Activated CD8-positive, alpha-beta memory T cell treated with anti-CD3 and anti-CD28 coated beads, Interleukin-2, amount 50 U/mL, for 24 hours (primary cell): ENCODE data around the gene SFN.
A peak's percentile ranks its signal among the peaks of the same experiment; 100 is the strongest.
"Not testable (repeated sequence)": the region's sequence is repeated elsewhere in the genome, so short reads cannot be mapped to it uniquely, and the experiment has no call there.

Experiments
- DNase-seq: peaks from one replicate; pipeline ENCODE4 v3.0.0-alpha.2; 2020; ENCODE audit errors: extremely low read depth

The SFN gene

DNA sequence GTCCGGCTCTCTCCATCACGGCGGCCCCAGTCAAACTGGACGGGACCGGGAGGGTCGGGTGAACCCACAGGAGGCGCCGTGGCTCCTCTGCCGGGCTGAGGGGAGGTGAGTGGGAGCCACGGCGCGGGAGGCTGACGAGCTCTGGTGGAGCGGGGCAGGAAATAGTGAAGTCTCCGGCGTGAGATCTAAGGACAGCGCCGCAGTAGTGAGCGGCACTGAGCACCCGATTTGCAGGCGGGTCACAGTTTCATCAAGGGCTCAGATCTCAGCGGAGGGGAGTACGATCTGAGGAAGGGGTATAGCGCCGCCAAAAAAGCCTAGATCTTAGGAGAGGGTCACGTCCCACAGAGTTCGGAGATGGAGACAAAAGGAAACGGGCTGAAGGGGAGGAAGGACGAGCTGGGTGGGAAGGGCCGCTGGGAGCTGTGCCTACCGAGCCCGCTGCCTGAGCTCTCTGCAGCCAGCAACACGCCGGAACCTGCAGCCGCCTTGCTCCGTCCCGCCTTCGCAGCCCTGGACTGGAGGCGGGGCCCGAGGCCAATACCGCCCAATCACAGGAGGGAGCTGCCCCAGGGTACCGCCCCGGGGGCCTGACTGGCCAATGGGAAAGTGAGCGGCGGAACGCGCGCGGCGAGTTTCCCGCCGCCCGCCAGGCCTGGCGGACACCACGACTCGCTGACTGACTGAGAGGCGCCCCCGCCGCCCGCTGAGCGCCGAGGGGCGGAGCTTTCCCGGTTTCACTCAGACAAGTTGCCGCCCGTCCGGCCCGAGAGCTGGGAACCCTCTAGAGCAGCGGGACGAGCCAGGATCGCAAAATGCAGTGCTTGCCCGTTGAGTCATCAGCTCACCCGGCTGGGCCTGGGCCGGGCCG is 1.9 kb downstream of the SFN start:
- DNase-seq: peak; percentile 84

DNA sequence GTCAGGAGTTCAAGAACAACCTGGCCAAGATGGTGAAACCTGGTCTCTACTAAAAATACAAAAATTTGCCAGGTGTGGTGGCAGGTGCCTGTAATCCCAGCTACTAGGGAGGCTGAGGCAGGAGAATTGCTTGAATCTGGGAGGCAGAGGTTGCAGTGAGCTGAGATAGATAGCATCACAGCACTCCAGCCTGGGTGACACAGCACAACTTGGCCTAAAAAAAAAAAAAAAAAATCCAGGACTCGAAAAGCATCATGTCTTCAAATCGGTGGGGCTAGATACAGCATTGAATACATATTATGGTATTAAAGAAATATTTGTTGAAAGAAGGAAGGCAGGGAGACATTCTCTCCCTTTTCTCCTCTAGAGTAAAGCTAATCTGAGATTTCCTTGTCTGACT is 10.1 kb downstream of the SFN start:
- not testable (repeated sequence) for DNase-seq

DNA sequence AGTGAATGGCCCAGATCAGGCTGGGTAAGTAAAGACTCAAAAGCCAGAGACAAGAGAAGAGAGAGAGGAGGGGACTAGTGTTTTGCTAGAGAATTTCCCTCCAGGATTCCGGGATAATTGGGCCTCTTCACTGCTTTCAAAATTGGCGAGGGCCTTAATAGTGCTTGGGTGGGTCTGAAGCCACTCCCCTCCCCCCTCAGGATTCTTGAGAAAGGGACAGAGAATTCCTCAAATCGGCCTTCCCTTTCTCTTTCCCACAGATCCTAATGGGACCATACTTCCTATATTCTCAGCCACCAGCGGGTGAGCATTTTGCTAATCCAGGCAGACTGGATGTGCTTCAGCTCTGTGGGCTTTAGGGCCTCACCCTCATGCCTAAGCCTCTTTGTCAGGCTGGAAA is 11.9 kb downstream of the SFN start:
- no peak for DNase-seq

DNA sequence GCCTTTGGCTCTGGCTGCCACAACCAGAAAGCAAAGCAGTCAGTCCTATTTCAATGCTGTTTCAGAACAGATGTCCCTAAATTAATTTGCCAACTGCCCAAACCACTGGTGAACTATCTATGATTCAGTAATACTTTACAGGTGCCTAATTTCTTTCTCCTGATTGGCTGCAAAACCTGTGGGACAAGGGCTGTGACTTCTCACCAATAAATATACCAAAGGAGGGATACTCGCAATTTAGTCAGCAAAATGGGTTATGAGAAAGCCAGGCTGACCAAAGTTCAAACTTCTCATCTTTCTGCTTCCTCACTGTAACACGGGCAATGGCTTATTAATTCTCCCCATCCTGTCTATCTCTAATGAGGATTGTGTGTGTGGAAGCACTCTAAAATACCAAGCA is 14.4 kb downstream of the SFN start:
- no peak for DNase-seq

DNA sequence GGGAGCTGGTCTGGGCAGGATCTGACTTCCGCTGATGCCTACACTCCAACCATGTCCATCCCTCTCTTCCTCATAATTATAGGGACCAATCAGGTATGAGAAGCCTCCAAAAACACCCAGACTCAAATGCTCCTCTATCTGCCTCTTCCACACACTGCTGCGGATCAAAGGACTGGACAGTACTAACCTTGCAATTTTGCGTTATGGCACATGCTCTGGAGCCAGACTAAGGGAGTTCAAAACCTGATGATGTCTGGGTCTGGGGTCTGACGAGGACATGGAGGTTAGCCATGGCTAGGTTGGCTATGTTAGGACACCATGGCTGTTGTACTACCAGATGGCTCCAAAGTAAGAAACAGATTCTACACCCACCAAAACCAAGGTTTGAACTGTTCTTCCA is 16.8 kb downstream of the SFN start:
- no peak for DNase-seq

DNA sequence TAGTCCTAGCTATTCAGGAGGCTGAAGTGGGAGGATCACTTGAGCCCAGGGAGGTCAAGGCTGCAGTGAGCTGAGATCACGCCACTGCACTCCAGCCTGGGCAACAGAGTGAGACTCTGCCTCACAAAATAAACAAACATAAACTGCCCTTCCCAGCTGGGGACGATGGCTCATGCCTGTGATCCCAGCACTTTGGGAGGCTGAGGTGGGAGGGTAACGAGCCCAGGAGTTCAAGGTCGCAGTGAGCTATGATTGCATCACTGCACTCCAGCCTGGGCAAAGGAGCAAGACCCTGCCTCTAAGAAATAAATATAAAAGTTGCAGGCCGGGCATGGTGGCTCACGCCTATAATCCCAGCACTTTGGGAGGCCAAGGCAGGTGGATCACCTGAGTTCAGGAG is 18.7 kb downstream of the SFN start:
- DNase-seq: not testable (repeated sequence)

DNA sequence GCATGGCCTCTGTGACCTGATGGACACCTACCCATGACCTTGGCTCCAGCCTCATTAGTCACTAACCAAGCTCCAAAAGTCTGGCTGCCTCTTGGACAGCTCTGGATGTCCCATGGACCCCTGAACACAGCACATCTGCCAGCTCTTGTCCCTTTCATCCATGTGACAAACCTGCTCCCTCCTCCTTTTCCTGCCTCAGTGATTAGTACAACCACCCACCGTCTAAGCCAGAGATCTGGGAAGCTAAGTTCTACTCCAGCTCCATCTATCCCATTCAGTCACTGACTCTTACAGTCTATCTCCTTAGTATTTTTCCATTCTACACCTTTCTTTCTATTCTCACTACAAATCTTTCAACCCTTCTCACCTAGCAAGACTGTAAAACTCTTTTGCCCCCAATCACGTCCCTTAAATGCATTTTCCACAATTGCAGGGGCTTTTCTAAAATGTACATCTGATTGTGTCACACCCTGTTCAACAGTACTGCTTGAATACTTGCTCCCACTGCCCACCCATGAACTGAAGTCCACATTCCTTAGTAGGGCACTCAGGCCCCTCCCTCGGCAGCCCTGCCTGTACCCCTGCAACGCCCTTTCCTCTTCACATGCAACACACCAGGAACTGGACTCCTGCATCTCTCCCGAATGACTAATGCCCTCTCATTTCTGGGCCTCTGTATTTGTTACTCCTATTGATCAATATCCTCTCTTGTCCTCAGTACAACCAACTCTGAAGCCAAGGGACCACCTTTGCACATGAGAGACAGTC is 19.9 kb downstream of the SFN start:
- no peak for DNase-seq

DNA sequence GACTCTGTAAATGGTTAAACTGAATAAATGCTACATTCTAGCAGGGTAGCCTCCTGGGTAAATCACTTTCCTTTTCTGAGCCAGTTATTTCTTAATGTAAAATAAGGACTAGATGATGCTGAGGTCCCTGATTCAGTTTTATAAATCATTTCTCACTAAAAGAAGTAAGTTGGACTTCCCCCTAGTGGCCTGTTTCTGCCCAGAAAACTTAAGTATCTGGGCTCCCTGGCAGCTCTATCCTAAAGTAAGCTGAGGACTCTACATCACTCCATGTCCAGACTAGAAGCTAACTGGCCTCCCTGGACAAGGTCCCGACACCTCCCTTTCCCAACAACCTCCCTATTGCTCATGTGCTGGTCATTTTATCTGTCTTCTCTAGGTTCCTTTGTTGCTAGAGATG is 24.2 kb downstream of the SFN start:
- DNase-seq: no peak

DNA sequence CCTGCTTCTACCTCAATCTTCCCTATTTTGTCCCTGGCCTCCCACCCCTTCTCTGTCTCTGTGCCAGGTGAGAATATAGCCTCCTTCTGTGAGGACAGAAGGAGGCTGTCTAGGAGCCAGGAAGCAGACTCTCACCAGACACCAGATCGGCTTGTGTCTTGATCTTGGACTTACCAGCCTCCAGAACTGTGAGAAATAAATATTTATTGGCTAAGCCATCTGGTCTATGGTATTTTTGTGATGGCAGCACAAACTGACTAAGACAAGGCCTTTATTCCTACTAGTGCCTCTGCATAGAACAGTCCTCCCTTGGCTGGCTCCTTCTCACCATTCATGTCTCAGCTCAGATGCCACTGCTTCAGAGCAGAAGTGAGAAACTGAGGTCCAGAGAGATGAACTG is 25.3 kb downstream of the SFN start:
- no peak for DNase-seq

DNA sequence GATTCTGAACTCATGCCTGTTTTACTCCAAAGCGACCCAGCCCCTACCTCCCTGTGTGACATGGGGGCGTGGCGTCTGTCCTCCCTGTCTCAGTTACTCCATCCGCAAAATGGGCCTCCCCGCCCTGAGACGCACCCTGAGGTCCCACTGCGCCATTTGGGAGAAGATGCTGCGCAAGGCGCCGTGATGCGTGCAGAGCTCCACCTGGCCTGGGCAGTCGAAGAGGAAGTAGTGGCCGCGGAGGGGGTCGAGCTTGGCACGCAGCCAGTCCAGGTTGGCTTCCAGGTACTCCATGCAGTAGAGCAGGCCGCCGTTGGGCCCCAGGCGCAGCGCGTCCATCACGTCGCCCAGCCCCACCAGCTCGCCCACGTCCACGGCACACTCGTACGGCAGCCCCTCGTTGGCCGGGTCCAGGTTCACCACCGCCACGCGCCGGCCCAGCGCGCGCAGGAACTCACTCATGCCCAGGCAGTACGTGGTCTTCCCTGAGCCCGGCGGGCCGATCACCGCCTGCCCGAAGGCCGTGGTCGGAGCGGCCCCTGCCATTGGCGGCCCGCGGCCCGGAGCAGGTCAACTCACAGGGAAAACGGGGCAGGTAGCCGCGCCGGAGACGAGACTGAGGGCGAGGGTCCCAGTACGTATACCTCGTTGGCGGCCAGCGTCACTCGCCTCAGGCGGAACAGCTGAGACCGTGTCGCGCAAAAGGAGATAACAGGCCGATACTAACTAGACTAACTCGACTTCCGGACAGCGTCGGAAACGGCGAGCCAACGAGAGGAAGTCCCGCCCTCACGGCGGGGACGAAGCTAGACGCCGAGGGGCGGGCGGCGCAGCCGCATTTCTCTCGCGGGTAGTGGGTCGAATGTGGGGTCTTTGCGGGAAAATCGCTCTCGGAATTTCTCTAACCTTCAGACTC is 26.9 kb downstream of the SFN start, which contains the start of gene GPN2:
Gene GPN2 (minus strand): TSS at position 733 of the 916 bp plus-strand sequence. CDS start 187 bp downstream, at position 546.
- peak; percentile 47 for DNase-seq

DNA sequence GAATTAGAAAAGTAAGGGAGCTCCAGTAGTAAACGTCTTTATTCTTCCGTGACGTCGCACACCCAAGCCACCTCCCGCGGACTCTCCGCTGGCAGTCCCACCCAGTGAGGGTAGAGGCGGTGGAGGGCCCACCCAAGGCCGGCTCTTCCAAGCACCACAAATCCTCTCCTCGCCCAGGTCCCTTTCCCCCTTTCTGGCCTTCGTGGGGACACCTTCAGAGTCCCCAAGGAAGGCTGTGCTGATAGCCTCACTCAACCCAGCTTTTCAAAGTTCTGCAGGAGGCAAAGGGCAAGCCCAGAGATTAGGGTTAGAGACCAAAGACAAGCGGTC is 27.5 kb downstream of the SFN start:
- DNase-seq: no peak

DNA sequence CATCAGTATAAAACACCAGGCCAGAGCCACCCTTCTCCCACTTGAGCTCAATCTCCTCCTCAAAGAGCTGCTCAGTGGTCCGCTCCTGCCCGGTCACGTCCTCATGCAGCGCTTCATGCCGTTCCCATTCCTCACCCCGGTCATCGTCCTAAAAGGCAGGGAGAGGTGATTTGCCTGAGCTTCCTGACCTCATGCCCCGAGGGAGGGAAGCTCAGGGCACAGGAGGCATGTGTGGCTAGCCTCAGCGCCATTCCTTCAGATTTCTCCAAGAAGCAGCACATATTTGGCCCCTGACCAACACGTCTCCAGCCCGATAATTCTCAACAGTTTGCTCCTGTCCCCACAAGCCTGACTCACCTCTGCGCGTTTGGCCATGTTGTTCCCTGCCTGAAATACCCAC is 31.3 kb downstream of the SFN start:
- no peak for DNase-seq

DNA sequence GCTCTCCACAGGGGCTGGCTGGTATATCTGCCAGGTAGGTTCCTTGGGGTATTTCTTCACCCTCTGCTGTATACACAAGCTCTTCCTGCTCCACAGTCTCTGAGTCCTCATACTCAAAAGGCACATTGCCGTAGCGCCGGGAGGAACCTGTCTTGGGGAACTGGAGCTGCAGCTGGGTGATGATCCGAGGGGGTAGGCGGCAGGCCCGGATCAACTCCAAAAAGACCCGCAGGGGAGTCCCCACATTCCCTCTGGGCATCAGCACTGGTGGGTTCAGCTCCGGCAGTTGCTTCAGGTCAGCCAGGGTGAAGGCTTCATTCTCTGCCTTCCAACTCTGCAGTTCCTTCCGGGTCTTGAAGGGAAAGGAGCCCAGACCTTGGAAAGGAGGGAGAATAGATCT is 34.4 kb downstream of the SFN start:
- DNase-seq: no peak

DNA sequence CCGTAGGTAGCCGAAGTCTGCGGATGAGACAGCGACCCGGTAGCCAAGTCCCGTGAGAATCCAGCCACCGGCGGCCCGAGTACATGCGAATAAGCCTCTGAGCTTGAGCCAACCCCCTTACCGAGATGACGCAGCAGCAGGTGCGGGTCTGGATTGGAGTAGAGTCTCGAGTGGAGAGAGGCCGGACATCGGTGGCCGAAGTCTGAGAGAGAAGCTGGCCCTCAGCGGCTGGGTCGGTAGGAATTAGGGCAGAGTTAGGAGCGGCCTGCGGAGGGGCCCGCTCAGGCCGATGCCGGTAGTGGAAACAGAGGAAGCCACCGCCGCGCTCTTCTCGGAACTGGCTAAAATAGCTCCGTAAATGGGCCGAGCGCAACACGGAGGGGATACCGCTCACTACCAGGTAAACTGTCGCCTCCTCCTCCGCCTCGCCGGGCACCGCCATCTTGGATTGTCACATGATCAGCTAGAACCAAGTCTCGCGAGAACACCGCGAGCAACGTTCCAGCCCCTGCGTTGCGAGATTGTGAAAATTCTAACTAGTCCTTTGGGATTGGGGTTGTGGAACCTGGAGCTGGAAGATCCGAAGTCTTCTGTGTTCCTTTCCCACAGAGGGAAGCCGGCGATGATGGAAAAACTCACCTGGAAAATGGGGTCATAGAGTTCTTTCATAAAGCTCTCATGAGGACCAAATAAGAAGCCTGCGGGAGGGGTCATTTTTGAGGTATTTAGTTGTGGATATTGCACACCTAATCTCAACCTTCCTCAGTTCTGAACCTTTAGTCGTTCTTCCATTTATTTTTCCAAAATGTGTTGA is 37.3 kb downstream of the SFN start, which contains the start of gene GPATCH3:
Gene GPATCH3 (minus strand): TSS at position 467 of the 814 bp plus-strand sequence. CDS start 25 bp downstream, at position 442.
- DNase-seq: no peak

DNA sequence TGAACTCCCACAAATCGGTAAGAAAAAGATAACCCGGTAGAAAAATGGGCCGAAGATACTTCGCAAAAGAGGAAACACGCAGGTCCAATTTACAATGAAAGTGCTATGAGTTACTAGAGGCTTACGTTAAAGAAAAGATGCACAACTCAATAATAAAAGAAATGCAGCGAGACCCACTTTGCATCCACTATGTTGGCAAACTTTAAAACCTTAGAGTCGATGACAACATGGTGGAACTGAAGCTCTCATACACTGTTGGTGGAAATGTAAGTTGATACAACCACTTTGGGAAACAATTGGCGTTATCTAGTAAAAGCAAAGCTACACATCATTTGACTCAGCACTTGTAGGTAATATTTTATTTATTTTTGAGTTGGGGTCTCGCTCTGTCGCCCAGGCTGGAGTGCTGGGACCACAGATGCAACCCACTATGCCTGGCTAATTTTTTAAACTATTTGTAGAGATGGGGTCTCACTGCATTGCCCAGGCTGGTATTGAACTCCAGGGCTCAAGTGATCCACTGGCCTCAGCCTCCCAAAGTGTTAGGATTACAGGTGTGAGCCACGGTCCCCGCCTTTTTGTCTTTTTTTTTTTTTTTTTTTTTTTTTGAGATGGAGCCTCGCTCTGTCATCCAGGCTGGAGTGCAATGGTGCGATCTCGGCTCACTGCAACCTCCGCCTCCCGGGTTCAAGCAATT is 38.0 kb downstream of the SFN start:
- no peak for DNase-seq

DNA sequence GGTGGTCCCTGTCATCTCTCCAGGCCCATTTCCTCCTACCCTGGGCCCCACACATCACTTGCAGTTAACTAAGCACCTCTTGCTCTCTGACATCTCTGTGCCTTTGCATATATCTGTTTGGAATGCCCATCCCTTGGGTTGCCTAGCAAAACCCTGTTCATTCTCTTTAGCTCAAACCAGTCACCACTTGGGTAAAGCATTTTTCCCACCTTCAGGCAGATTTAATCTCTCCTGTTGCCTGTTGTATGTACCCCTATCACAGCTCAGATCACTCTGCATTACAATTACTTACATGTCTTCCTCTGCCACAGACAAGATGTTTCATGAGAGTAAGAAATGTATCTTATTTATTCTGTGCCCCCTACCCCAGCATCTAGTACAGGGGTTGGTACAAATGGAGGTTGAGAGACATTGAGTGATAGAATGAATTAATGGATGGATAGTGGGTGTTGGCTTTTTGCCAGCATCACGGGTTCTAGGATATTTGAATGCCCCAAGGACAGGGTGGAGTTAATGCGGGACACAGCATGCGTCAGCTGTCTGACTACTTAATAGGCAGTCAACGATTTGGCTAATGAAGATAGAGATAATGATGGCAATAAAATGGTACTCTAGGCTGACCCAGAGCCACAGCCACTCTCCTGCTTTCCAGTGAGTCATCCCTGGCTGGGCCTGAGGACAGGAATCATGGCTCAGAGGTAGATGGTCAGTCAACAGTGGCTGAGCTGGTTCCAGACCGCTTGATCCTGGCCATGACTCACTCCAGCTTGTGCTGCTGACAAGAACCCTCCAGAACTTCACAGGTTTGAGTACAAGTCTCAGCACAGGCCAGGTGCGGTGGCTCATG is 44.3 kb downstream of the SFN start:
- DNase-seq: no peak

DNA sequence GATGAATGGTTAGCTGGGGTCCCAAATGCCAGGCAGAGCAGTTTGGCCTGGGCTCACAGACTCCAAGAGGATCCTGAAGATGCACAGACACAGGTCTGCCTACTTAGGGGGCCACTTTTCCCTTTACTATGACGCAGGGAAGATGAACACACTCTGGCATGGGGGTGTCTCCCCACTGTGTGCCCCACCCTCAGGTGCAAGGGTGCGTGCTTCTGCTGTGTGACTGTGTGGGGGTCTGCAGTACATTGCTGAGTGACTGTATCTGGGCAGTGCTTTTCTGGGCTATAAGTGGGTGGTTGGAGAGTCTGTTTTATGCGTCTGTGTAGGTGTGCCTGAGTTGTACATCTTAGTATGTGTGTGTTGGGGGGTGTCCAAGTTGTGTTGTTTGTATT is 47.0 kb downstream of the SFN start:
- DNase-seq: no peak

DNA sequence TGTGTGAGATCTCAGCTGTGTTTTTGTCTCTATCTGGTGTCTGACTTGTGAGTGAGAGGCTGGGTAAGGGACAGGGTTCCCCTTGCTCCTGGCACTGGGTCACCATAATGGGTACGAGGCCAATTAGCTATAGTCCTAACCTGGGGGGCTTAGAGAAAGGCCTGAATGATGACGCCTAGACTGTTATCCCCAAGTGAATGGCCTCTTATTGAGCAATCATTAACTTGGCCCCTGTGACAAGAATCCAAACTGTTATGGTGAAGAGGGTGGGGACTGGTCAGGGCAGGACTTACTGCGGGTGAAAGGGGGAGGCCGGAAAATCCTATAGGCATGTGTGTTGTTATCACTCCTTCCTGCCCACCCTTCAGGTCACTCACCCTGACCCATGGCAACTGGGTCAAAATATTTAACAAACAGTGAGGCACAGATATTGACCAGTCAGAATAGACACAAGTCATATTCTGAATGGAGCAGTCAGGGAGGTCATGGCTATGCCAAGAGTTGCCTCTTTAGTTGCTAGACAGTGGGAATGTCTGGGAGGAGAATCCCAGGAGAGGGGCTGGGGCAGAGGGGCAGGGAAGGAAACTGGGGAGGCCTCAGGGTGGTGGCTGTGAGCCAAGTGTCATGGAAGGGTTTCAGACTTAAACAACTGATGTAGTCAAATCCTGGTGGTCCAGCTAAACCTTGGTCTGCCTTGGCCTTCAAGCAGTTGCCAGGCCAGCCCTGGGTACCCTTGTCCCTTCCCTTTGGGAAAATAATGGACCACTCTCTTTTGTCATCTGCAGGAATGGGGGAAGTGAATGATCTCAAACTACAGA is 47.6 kb downstream of the SFN start:
- no peak for DNase-seq
